ENCODE data around the gene DAB2IP.

Gene DAB2IP

GRCh38 chr9:121650217-121651007, 1.0 kb upstream of the DAB2IP start (continued):
- TF ChIP-seq ZNF548 (tag by site-specific recombination; IDR thresholded peaks at IDR 0.05) = no peak
- TF ChIP-seq ZBTB1 (tag by site-specific recombination; IDR thresholded peaks at IDR 0.05) = no peak
- TF ChIP-seq ZNF658 (tag by site-specific recombination; IDR thresholded peaks at IDR 0.05) = no peak
- 0 out of 2 replicates have a peak, but pooled peaks have one; percentile 26 for TF ChIP-seq PRDM4 (tag by site-specific recombination; IDR thresholded peaks at IDR 0.05)
- TF ChIP-seq KLF16 (tag by site-specific recombination; IDR thresholded peaks at IDR 0.05) = peak; percentile 95
- no peak for TF ChIP-seq PRDM1 (tag by site-specific recombination; IDR thresholded peaks at IDR 0.05)
- no peak for TF ChIP-seq ZNF76 (tag by site-specific recombination; IDR thresholded peaks at IDR 0.05; ENCODE audit: borderline replicate concordance, low read depth)
- TF ChIP-seq ZNF175 (tag by site-specific recombination; IDR thresholded peaks at IDR 0.05) = no peak
- TF ChIP-seq ZNF48 (tag by site-specific recombination; IDR thresholded peaks at IDR 0.05) = no peak
- TF ChIP-seq ZNF645 (tag by site-specific recombination; IDR thresholded peaks at IDR 0.05) = no peak
- no peak for TF ChIP-seq REPIN1 (tag by site-specific recombination; IDR thresholded peaks at IDR 0.05; ENCODE audit: low read depth)
- TF ChIP-seq BCL11B (tag by site-specific recombination; IDR thresholded peaks at IDR 0.05; ENCODE audit: low read depth) = no peak
- peak; percentile 88 for TF ChIP-seq PATZ1 (tag by site-specific recombination; IDR thresholded peaks at IDR 0.05)
- no peak for TF ChIP-seq ZNF121 (tag by site-specific recombination; IDR thresholded peaks at IDR 0.05)
- TF ChIP-seq ZNF776 (tag by site-specific recombination; IDR thresholded peaks at IDR 0.05; ENCODE audit: borderline replicate concordance) = no peak
- no peak for TF ChIP-seq ZNF133 (tag by site-specific recombination; IDR thresholded peaks at IDR 0.05)
- no peak for TF ChIP-seq ZNF174 (tag by site-specific recombination; IDR thresholded peaks at IDR 0.05)
- TF ChIP-seq ZNF580 (tag by site-specific recombination; IDR thresholded peaks at IDR 0.05) = no peak
- TF ChIP-seq ZNF521 (tag by site-specific recombination; IDR thresholded peaks at IDR 0.05) = no peak
- 0 out of 2 replicates have a peak, but pooled peaks have one; percentile 69 for TF ChIP-seq ZNF324 (tag by site-specific recombination; IDR thresholded peaks at IDR 0.05)
- TF ChIP-seq ZNF362 (tag by site-specific recombination; IDR thresholded peaks at IDR 0.05) = no peak
- no peak for TF ChIP-seq ZNF785 (tag by site-specific recombination; IDR thresholded peaks at IDR 0.05)
- no peak for TF ChIP-seq ZNF792 (tag by site-specific recombination; IDR thresholded peaks at IDR 0.05)
- TF ChIP-seq BCL6B (tag by site-specific recombination; IDR thresholded peaks at IDR 0.05) = no peak
- TF ChIP-seq ZNF707 (tag by site-specific recombination; IDR thresholded peaks at IDR 0.05) = no peak
- no peak for TF ChIP-seq ZNF830 (tag by site-specific recombination; IDR thresholded peaks at IDR 0.05; ENCODE audit: low read depth)
- TF ChIP-seq CTCF (tag by site-specific recombination; IDR thresholded peaks at IDR 0.05) = no peak
- TF ChIP-seq ZNF19 (tag by site-specific recombination; IDR thresholded peaks at IDR 0.05; ENCODE audit: low read depth) = no peak
- TF ChIP-seq ZBTB20 (tag by site-specific recombination; IDR thresholded peaks at IDR 0.05) = peak; percentile 24; the same call in 1 of the 2 replicates
- no peak for TF ChIP-seq YY1 (tag by site-specific recombination; IDR thresholded peaks at IDR 0.05)
- no peak for TF ChIP-seq ZNF530 (tag by site-specific recombination; IDR thresholded peaks at IDR 0.05; ENCODE audit: low read depth)
